PFSK-1 (cell line): ENCODE results near the gene NSMCE1.
A peak's percentile ranks its signal among the peaks of the same experiment; 100 is the strongest.

Experiments used
- FOXP2 ChIP-seq: optimal IDR thresholded peaks from 2 replicates; pipeline ENCODE3; 2011; ENCODE audit warnings: borderline replicate concordance, control low read depth, inconsistent platforms; ENCODE audit not compliant: insufficient read depth; ENCODE audit errors: extremely low read length, extremely low read depth
- POLR2AphosphoS5 ChIP-seq: IDR thresholded peaks from 2 replicates; pipeline ENCODE4 v1.6.1; 2012; ENCODE audit warnings: low read depth, mild to moderate bottlenecking, control low read depth, low read length, moderate library complexity
- SIN3A ChIP-seq: IDR thresholded peaks from 2 replicates; pipeline ENCODE4 v1.6.1; 2012; ENCODE audit warnings: mild to moderate bottlenecking, low read length, moderate library complexity, borderline replicate concordance; ENCODE audit not compliant: insufficient read depth
- TAF1 ChIP-seq: IDR thresholded peaks from 2 replicates; pipeline ENCODE4 v1.6.1; 2012; ENCODE audit warnings: low read length, control low read depth, borderline replicate concordance; ENCODE audit not compliant: insufficient read depth
- TF ChIP-seq, protein P1 (sequence below), 2 experiments: IDR thresholded peaks; 2 replicates each; pipeline versions ENCODE4 v1.6.1 to v1.8.0; 2011 to 2012; ENCODE audit warnings: low read depth in 2 of 2, low read length in 2 of 2, control low read depth in 1 of 2, inconsistent platforms in 1 of 2, mild to moderate bottlenecking in 1 of 2, moderate library complexity in 1 of 2; ENCODE audit not compliant: insufficient read depth in 1 of 2

The NSMCE1 gene

DNA sequence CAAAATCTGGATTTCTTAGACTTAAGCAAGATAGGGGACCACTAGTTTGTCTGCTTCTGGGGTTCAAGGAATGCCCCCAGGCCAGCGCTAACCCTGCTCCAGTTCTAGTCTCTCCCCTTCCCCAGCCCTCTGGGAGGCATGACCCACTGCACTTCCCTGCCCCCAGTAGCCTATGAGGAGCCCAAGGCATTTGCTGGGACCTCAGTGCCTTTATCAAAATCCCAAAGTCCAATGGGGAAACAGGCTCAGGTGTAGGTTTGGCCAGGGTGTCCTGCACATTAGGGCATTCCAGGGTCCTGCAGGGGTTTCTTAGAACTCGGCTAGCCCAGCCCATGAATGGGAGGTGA lies 46.4 kb upstream of the NSMCE1 start:
- TF ChIP-seq POLR2AphosphoS5 (no peak), FOXP2 (no peak), SIN3A (no peak), TAF1 (no peak)
- TF ChIP-seq, protein P1, sequence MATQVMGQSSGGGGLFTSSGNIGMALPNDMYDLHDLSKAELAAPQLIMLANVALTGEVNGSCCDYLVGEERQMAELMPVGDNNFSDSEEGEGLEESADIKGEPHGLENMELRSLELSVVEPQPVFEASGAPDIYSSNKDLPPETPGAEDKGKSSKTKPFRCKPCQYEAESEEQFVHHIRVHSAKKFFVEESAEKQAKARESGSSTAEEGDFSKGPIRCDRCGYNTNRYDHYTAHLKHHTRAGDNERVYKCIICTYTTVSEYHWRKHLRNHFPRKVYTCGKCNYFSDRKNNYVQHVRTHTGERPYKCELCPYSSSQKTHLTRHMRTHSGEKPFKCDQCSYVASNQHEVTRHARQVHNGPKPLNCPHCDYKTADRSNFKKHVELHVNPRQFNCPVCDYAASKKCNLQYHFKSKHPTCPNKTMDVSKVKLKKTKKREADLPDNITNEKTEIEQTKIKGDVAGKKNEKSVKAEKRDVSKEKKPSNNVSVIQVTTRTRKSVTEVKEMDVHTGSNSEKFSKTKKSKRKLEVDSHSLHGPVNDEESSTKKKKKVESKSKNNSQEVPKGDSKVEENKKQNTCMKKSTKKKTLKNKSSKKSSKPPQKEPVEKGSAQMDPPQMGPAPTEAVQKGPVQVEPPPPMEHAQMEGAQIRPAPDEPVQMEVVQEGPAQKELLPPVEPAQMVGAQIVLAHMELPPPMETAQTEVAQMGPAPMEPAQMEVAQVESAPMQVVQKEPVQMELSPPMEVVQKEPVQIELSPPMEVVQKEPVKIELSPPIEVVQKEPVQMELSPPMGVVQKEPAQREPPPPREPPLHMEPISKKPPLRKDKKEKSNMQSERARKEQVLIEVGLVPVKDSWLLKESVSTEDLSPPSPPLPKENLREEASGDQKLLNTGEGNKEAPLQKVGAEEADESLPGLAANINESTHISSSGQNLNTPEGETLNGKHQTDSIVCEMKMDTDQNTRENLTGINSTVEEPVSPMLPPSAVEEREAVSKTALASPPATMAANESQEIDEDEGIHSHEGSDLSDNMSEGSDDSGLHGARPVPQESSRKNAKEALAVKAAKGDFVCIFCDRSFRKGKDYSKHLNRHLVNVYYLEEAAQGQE (IDR thresholded peaks at IDR 0.05; ENCODE audit: insufficient read depth in 1 of 2, low read depth in 2 of 2, low read length in 2 of 2) = no peak

DNA sequence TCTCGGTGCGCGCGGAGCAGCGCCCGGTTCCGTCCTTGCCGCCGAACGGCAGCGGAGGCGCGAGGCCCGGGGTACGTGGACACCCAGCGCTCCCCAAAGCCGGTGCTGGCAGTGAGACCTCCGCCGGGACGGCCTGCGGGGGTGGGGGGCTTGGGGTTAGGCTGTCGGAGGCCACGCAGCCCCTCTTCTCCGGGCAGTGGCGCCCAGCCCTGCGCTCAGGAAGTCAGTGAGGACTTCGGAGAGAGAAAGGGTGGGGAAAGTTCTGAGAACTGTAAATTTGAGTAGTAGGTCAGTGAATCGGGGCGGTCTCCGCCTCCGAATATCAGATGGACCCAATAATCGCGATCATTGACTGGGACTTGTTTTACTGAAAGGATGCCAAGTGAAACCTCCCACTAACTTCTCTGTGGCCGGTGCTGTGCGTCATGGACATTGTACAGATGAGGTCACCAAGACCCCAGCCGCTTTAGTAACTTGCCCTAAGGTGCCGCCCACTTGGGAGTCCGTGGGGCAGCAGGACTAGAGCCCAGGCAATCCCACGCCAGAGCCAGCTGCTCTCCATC lies 45.7 kb upstream of the NSMCE1 start:
- TF ChIP-seq, protein P1 (IDR thresholded peaks at IDR 0.05; ENCODE audit: insufficient read depth in 1 of 2, low read depth in 2 of 2, low read length in 2 of 2) = no peak
- peak; percentile 63 for TF ChIP-seq POLR2AphosphoS5

DNA sequence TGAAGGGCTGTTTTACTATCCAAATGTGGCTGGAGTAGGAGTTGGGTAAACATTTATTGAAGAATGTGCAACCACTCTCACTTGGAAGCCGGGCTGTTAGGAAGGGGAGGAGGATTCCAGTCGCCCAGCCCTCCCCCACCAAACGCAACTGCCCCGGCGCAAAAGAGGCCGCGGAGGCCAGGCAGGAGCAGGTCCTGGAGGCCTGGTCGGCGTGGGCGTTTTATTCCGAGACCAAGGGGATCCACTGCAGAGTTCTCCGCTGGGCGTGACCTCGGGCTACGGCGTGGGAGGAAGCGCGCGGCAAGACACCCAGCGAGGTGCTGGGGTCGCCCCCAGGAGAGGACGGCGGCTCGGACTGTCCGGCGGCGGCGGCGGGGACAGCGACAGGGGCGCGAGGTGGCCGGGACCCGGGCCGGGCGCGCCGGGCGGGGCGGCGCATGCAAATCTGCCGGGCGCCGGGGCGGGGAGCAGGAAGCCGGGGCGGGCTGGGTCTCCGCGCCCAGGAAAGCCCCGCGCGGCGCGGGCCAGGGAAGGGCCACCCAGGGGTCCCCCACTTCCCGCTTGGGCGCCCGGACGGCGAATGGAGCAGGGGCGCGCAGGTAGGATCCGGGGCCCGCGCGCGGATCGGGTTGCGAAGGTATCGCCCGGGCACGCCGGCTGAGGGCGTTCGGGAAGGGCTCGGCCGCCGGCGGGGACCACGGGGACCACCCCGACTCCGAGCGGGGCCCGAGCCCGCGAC lies 45.0 kb upstream of the NSMCE1 start, which contains the start of gene IL4R:
Gene IL4R, plus strand, starts transcription at position 553 of the 739 bp plus-strand sequence. CDS start 26,230 bp downstream, outside the sequence.
- no peak for TF ChIP-seq SIN3A
- TF ChIP-seq POLR2AphosphoS5 = no peak; the same call in 1 of the 2 replicates
- TF ChIP-seq TAF1 = no peak
- TF ChIP-seq, protein P1 (IDR thresholded peaks at IDR 0.05; ENCODE audit: insufficient read depth in 1 of 2, low read depth in 2 of 2, low read length in 2 of 2) = no peak
- peak; percentile 25 for TF ChIP-seq FOXP2

DNA sequence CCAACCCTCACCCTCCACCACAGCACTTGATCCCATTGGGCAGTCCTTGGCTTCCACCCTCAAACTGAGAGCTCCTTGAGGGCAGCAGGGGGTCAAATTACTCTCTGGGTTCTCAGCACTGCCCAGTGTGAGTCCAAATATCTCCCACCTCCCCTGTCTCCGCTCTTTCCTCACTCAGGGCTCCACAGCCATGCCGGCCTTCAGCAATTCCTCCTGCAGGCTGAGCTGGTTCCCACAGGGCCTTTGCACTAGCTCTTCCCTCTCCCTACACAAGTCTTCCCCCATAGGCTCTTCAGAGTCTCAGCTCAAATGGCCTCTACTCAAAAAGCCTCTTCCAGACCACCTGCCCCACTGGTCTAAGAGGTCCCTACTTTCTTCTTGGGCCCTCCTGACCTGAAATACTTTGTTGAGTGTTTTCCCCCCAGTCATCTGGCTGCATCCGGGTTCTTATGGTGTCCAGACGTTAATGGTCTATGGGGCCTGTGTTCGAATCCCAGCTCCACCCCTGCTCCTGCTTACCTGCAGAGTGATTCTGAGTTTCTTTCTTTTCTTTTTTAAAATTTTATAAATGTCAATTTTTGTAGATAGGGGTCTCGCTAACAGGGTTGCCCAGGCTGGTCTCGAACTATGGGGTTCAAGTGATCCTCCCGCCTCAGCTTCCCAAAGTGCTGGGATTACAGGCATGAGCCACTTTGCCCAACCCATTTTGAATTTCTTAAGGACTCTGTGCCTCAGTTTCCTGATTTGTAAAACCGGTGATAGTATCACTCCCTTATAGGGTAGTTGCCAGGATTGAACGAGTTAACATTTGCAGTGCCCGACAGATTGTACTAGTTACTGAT lies 44.2 kb upstream of the NSMCE1 start:
- TF ChIP-seq, protein P1 (IDR thresholded peaks at IDR 0.05; ENCODE audit: insufficient read depth in 1 of 2, low read depth in 2 of 2, low read length in 2 of 2) = no peak
- TF ChIP-seq TAF1 (no peak), FOXP2 (no peak), SIN3A (no peak), POLR2AphosphoS5 (no peak)
